ENCODE measurements around the gene HMGCS1.
A peak's percentile ranks its signal among the peaks of the same experiment; 100 is the strongest.

Gene HMGCS1

GRCh38 chr5:43286623-43287022 is 26.6 kb downstream of the HMGCS1 start:
- H3K36me3 ChIP-seq (ENCODE audit: control insufficient read depth in 4 of 4, insufficient read depth in 4 of 4, low read length in 3 of 4): peaks cover 0 to 54% (median 26%) of the 10 kb centered on the region in 4 experiments
- no peaks in the 10 kb centered on the region for H3K9me3 ChIP-seq (ENCODE audit: control extremely low read depth in 1 of 5, control insufficient read depth in 4 of 5, insufficient read depth in 2 of 5, low read depth in 1 of 5, low read length in 4 of 5)
- no peak overlapping the region for H3K27ac ChIP-seq (ENCODE audit: insufficient read depth in 1 of 2, low read depth in 1 of 2, low read length in 2 of 2, poor library complexity in 1 of 2, severe bottlenecking in 2 of 2)
- ChIA-PET CTCF (no interaction called here), POLR2A (no interaction called here)
- no peak for DNase-seq
- no peaks in the 10 kb centered on the region for H3K4me1 ChIP-seq (ENCODE audit: control extremely low read depth in 1 of 4, control insufficient read depth in 4 of 4, insufficient read depth in 4 of 4, low read length in 3 of 4)
- H3K4me3 ChIP-seq (ENCODE audit: control insufficient read depth in 1 of 7, extremely low read depth in 1 of 7, insufficient read depth in 4 of 7, low read depth in 2 of 7, low read length in 6 of 7): no peak overlapping the region
- H3K27me3 ChIP-seq (replicated peaks in 2 of 5; ENCODE audit: control insufficient read depth in 4 of 5, insufficient read depth in 5 of 5, low read length in 4 of 5): no peaks in the 10 kb centered on the region

GRCh38 chr5:43281840-43282658 is 31.2 kb downstream of the HMGCS1 start:
- Histone ChIP-seq H3K9me3 (ENCODE audit: control extremely low read depth in 1 of 5, control insufficient read depth in 4 of 5, insufficient read depth in 2 of 5, low read depth in 1 of 5, low read length in 4 of 5) (no peaks in the 10 kb centered on the region), H3K4me1 (ENCODE audit: control extremely low read depth in 1 of 4, control insufficient read depth in 4 of 4, insufficient read depth in 4 of 4, low read length in 3 of 4) (no peaks in the 10 kb centered on the region), H3K36me3 (ENCODE audit: control insufficient read depth in 4 of 4, insufficient read depth in 4 of 4, low read length in 3 of 4) (peaks cover 0 to 9% (median 6%) of the 10 kb centered on the region in 4 experiments), H3K27me3 (replicated peaks in 2 of 5; ENCODE audit: control insufficient read depth in 4 of 5, insufficient read depth in 5 of 5, low read length in 4 of 5) (no peaks in the 10 kb centered on the region), H3K4me3 (ENCODE audit: control insufficient read depth in 1 of 7, extremely low read depth in 1 of 7, insufficient read depth in 4 of 7, low read depth in 2 of 7, low read length in 6 of 7) (no peak overlapping the region), H3K27ac (ENCODE audit: insufficient read depth in 1 of 2, low read depth in 1 of 2, low read length in 2 of 2, poor library complexity in 1 of 2, severe bottlenecking in 2 of 2) (no peak overlapping the region)
- POLR2A ChIA-PET: no interaction called here
- CTCF ChIA-PET: no interaction called here
- no peak for DNase-seq
- 93% methylated on average over 5 of the region's 7 CpGs for WGBS (ENCODE audit: insufficient coverage)

GRCh38 chr5:43279548-43280274 is 33.5 kb downstream of the HMGCS1 start:
- Histone ChIP-seq H3K27ac (ENCODE audit: insufficient read depth in 1 of 2, low read depth in 1 of 2, low read length in 2 of 2, poor library complexity in 1 of 2, severe bottlenecking in 2 of 2) (no peak overlapping the region), H3K9me3 (ENCODE audit: control extremely low read depth in 1 of 5, control insufficient read depth in 4 of 5, insufficient read depth in 2 of 5, low read depth in 1 of 5, low read length in 4 of 5) (no peaks in the 10 kb centered on the region), H3K4me3 (ENCODE audit: control insufficient read depth in 1 of 7, extremely low read depth in 1 of 7, insufficient read depth in 4 of 7, low read depth in 2 of 7, low read length in 6 of 7) (no peak overlapping the region), H3K36me3 (ENCODE audit: control insufficient read depth in 4 of 4, insufficient read depth in 4 of 4, low read length in 3 of 4) (no peaks in the 10 kb centered on the region), H3K27me3 (replicated peaks in 2 of 5; ENCODE audit: control insufficient read depth in 4 of 5, insufficient read depth in 5 of 5, low read length in 4 of 5) (peaks cover 0 to 5% (median 0%) of the 10 kb centered on the region in 5 experiments), H3K4me1 (ENCODE audit: control extremely low read depth in 1 of 4, control insufficient read depth in 4 of 4, insufficient read depth in 4 of 4, low read length in 3 of 4) (no peaks in the 10 kb centered on the region)
- ChIA-PET POLR2A (no interaction called here), CTCF (no interaction called here)
- 97% methylated on average over 11 of the region's 12 CpGs for WGBS (ENCODE audit: insufficient coverage)
- no peak for DNase-seq

- no peak for DNase-seq
- Histone ChIP-seq H3K27ac (ENCODE audit: insufficient read depth in 1 of 2, low read depth in 1 of 2, low read length in 2 of 2, poor library complexity in 1 of 2, severe bottlenecking in 2 of 2) (no peak overlapping the region), H3K27me3 (replicated peaks in 2 of 5; ENCODE audit: control insufficient read depth in 4 of 5, insufficient read depth in 5 of 5, low read length in 4 of 5) (peaks cover 0 to 6% (median 0%) of the 10 kb centered on the region in 5 experiments), H3K4me3 (ENCODE audit: control insufficient read depth in 1 of 7, extremely low read depth in 1 of 7, insufficient read depth in 4 of 7, low read depth in 2 of 7, low read length in 6 of 7) (no peak overlapping the region), H3K9me3 (ENCODE audit: control extremely low read depth in 1 of 5, control insufficient read depth in 4 of 5, insufficient read depth in 2 of 5, low read depth in 1 of 5, low read length in 4 of 5) (no peaks in the 10 kb centered on the region), H3K36me3 (ENCODE audit: control insufficient read depth in 4 of 4, insufficient read depth in 4 of 4, low read length in 3 of 4) (no peaks in the 10 kb centered on the region), H3K4me1 (ENCODE audit: control extremely low read depth in 1 of 4, control insufficient read depth in 4 of 4, insufficient read depth in 4 of 4, low read length in 3 of 4) (no peaks in the 10 kb centered on the region)
- WGBS (ENCODE audit: insufficient coverage): 97% methylated on average over 4 of the region's 4 CpGs
- POLR2A ChIA-PET: no interaction called here
- CTCF ChIA-PET: interaction anchor here (1.7 kb wide), 1 partner anchor 30 kb away, joined by 6 read pairs; no protein-coding TSS in a partner anchor
Measured at GRCh38 chr5:43275391-43275790, 37.8 kb downstream of the HMGCS1 start.

GRCh38 chr5:43274435-43275114 is 38.6 kb downstream of the HMGCS1 start:
- peak; percentile 11 to 60 (median 50) for DNase-seq
- H3K27ac ChIP-seq (ENCODE audit: insufficient read depth in 1 of 2, low read depth in 1 of 2, low read length in 2 of 2, poor library complexity in 1 of 2, severe bottlenecking in 2 of 2): no peak overlapping the region
- ChIA-PET CTCF (interaction anchor here (1.7 kb wide), 1 partner anchor 32 kb away, joined by 3 read pairs; no protein-coding TSS in a partner anchor), POLR2A (no interaction called here)
- H3K36me3 ChIP-seq (ENCODE audit: control insufficient read depth in 4 of 4, insufficient read depth in 4 of 4, low read length in 3 of 4): no peaks in the 10 kb centered on the region
- H3K27me3 ChIP-seq (replicated peaks in 2 of 5; ENCODE audit: control insufficient read depth in 4 of 5, insufficient read depth in 5 of 5, low read length in 4 of 5): peaks cover 0 to 7% (median 0%) of the 10 kb centered on the region in 5 experiments
- H3K9me3 ChIP-seq (ENCODE audit: control extremely low read depth in 1 of 5, control insufficient read depth in 4 of 5, insufficient read depth in 2 of 5, low read depth in 1 of 5, low read length in 4 of 5): peaks cover 0 to 3% (median 0%) of the 10 kb centered on the region in 5 experiments
- H3K4me1 ChIP-seq (ENCODE audit: control extremely low read depth in 1 of 4, control insufficient read depth in 4 of 4, insufficient read depth in 4 of 4, low read length in 3 of 4): no peaks in the 10 kb centered on the region
- H3K4me3 ChIP-seq (ENCODE audit: control insufficient read depth in 1 of 7, extremely low read depth in 1 of 7, insufficient read depth in 4 of 7, low read depth in 2 of 7, low read length in 6 of 7): no peak overlapping the region
- WGBS (ENCODE audit: insufficient coverage): 44% methylated on average over 3 of the region's 7 CpGs

- Histone ChIP-seq H3K4me3 (ENCODE audit: control insufficient read depth in 1 of 7, extremely low read depth in 1 of 7, insufficient read depth in 4 of 7, low read depth in 2 of 7, low read length in 6 of 7) (no peak overlapping the region), H3K4me1 (ENCODE audit: control extremely low read depth in 1 of 4, control insufficient read depth in 4 of 4, insufficient read depth in 4 of 4, low read length in 3 of 4) (no peaks in the 10 kb centered on the region), H3K27ac (ENCODE audit: insufficient read depth in 1 of 2, low read depth in 1 of 2, low read length in 2 of 2, poor library complexity in 1 of 2, severe bottlenecking in 2 of 2) (no peak overlapping the region), H3K27me3 (replicated peaks in 2 of 5; ENCODE audit: control insufficient read depth in 4 of 5, insufficient read depth in 5 of 5, low read length in 4 of 5) (peaks cover 0 to 7% (median 0%) of the 10 kb centered on the region in 5 experiments), H3K9me3 (ENCODE audit: control extremely low read depth in 1 of 5, control insufficient read depth in 4 of 5, insufficient read depth in 2 of 5, low read depth in 1 of 5, low read length in 4 of 5) (peaks cover 0 to 5% (median 0%) of the 10 kb centered on the region in 5 experiments), H3K36me3 (ENCODE audit: control insufficient read depth in 4 of 4, insufficient read depth in 4 of 4, low read length in 3 of 4) (no peaks in the 10 kb centered on the region)
- POLR2A ChIA-PET: no interaction called here
- CTCF ChIA-PET: interaction anchor here (1.7 kb wide), 1 partner anchor 33 kb away, joined by 3 read pairs; no protein-coding TSS in a partner anchor
- no peak for DNase-seq
Measured at GRCh38 chr5:43273552-43273951, 39.7 kb downstream of the HMGCS1 start.

All from common myeloid progenitor, CD34-positive (primary cell).